Mesodermal cell (in vitro differentiated cells): Measurements from ENCODE around the gene USP31.
"Not testable (repeated sequence)": the region's sequence is repeated elsewhere in the genome, so short reads cannot be mapped to it uniquely, and the experiment has no call there.

Source experiments
- H3K27ac ChIP-seq: 2 replicates; pipeline ENCODE4 v1.7.0; 2013; ENCODE audit warnings: mild to moderate bottlenecking, low read depth, low read length, moderate library complexity; ENCODE audit not compliant: severe bottlenecking
- H3K36me3 ChIP-seq: 2 replicates; pipeline ENCODE4 v1.7.1; 2013; ENCODE audit warnings: mild to moderate bottlenecking, low read length, moderate library complexity; ENCODE audit not compliant: control insufficient read depth, insufficient read depth
- H3K4me1 ChIP-seq: one replicate; pipeline ENCODE4 v1.7.1; 2013; ENCODE audit warnings: mild to moderate bottlenecking, low read length; ENCODE audit not compliant: insufficient read depth, control insufficient read depth, poor library complexity, severe bottlenecking
- H3K4me3 ChIP-seq: 2 replicates; pipeline ENCODE4 v1.7.0; 2013; ENCODE audit warnings: low read length, control low read depth, mild to moderate bottlenecking; ENCODE audit not compliant: insufficient read depth, poor library complexity, severe bottlenecking; ENCODE audit errors: extremely low read depth
- H3K9me3 ChIP-seq: 2 replicates; pipeline ENCODE4 v1.7.1; 2013; ENCODE audit warnings: mild to moderate bottlenecking, low read length, moderate library complexity; ENCODE audit not compliant: control insufficient read depth
- WGBS, 2 experiments: methylation state at CpG; one replicate each; pipeline ENCODE4 v1.1.5; 2013; ENCODE audit warnings: missing lambda C conversion rate in 2 of 2; ENCODE audit not compliant: insufficient coverage in 2 of 2; 5-methylcytosine and 5-hydroxymethylcytosine counted together

USP31 gene

GRCh38 chr16:23114131-23114904, 34.9 kb downstream of the USP31 start:
- Histone ChIP-seq H3K9me3 (no peaks in the 10 kb centered on the region), H3K36me3 (no peaks in the 10 kb centered on the region), H3K4me1 (no peaks in the 10 kb centered on the region), H3K4me3 (no peak overlapping the region), H3K27ac (no peak overlapping the region)
- WGBS, 2 experiments = 89 to 92% methylated on average over 5 to 7 of the region's 7 CpGs

GRCh38 chr16:23113185-23113584, 36.1 kb downstream of the USP31 start:
- Histone ChIP-seq H3K27ac (no peak overlapping the region), H3K4me3 (no peak overlapping the region), H3K36me3 (peaks cover 3% of the 10 kb centered on the region), H3K4me1 (no peaks in the 10 kb centered on the region), H3K9me3 (no peaks in the 10 kb centered on the region)
- WGBS, 2 experiments = 80 to 100% methylated on average over 3 of the region's 5 CpGs

DNA sequence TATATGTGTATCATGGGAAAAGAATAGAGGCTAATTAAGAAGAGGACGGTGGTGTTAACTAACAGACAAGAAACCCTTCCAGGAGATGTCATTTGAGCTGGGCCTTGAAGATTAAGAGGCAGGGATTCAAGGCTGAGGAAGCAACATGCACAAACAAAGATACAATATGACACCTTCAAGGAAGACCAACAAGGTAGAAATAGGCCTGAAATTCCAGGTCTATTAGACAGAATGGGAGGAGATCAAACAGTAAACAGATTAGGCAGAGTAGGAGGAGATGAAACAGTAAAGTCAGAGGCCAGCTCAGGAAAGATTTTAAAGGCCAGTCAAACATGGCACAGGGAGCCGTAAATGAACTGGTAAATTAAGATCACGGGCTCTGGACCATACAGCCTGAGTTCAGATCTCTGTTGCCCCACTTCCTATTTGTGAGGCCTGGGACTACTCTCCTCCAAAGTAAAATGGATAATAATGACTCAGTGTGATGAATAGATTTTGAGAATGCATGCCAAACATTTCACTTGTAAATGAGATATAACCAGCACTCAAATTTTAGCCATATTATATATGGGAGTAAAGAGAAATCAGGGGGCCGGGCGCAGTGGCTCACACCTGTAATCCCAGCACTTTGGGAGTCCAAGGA, 38.9 kb downstream of the USP31 start:
- Histone ChIP-seq H3K4me3 (no peak overlapping the region), H3K4me1 (no peaks in the 10 kb centered on the region), H3K9me3 (no peaks in the 10 kb centered on the region), H3K27ac (no peak overlapping the region), H3K36me3 (peaks cover 14% of the 10 kb centered on the region)
- WGBS, 2 experiments = 93 to 95% methylated on average over 3 to 4 of the region's 5 CpGs

- 89 to 97% methylated on average over 3 to 4 of the region's 5 CpGs for WGBS, 2 experiments
- H3K4me3 ChIP-seq = no peak overlapping the region
- H3K36me3 ChIP-seq = peaks cover 26% of the 10 kb centered on the region
- no peaks in the 10 kb centered on the region for H3K4me1 ChIP-seq
- no peak overlapping the region for H3K27ac ChIP-seq
- H3K9me3 ChIP-seq = no peaks in the 10 kb centered on the region
Observed at GRCh38 chr16:23107936-23108335, 41.3 kb downstream of the USP31 start.

DNA sequence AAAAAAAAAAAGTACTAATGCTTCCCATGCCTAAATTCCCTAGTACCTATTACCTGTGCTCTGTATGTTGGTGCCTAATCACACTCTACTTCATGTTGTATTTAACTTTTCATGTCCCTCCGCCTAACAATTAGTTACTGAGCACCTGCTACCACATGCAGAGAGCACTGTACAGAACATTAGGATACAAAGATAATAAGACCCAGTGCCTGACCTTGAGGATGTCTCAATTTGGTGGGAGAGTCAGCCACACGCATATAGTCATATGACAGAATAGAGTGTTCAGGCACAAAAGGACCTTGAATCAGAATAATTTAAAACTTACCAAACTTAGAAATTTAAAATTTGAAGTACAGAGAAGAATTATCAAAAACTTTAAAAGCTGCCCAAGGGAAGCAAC, 42.1 kb downstream of the USP31 start:
- Histone ChIP-seq H3K4me3 (no peak overlapping the region), H3K36me3 (peaks cover 32% of the 10 kb centered on the region), H3K9me3 (no peaks in the 10 kb centered on the region), H3K27ac (no peak overlapping the region), H3K4me1 (no peaks in the 10 kb centered on the region)
- 80% methylated on average over 1 of the region's 2 CpGs; no CpG with 5 or more reads in 1 of the 2 experiments for WGBS, 2 experiments

DNA sequence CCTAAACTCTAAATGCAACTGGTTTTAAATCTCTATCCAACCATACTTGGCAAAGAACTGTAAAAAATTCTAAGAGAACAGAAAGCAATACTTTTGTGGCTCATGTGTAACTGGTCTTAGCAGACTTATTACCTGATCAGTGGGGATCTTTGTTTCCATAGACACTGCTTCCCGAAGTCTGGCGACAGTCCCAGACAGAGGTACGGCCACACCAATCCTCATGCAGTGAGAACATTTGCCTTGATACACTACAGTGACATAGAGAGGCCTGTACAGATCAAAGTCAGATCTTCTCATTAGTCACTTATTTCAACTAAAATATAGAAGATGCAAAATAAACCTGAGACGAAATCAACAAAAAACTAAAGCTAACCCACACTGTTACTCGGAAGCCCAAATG, 43.9 kb downstream of the USP31 start:
- no peaks in the 10 kb centered on the region for H3K9me3 ChIP-seq
- H3K27ac ChIP-seq = no peak overlapping the region
- H3K4me1 ChIP-seq = no peaks in the 10 kb centered on the region
- 84 to 89% methylated on average over 2 to 5 of the region's 5 CpGs for WGBS, 2 experiments
- peaks cover 45% of the 10 kb centered on the region for H3K36me3 ChIP-seq
- no peak overlapping the region for H3K4me3 ChIP-seq

DNA sequence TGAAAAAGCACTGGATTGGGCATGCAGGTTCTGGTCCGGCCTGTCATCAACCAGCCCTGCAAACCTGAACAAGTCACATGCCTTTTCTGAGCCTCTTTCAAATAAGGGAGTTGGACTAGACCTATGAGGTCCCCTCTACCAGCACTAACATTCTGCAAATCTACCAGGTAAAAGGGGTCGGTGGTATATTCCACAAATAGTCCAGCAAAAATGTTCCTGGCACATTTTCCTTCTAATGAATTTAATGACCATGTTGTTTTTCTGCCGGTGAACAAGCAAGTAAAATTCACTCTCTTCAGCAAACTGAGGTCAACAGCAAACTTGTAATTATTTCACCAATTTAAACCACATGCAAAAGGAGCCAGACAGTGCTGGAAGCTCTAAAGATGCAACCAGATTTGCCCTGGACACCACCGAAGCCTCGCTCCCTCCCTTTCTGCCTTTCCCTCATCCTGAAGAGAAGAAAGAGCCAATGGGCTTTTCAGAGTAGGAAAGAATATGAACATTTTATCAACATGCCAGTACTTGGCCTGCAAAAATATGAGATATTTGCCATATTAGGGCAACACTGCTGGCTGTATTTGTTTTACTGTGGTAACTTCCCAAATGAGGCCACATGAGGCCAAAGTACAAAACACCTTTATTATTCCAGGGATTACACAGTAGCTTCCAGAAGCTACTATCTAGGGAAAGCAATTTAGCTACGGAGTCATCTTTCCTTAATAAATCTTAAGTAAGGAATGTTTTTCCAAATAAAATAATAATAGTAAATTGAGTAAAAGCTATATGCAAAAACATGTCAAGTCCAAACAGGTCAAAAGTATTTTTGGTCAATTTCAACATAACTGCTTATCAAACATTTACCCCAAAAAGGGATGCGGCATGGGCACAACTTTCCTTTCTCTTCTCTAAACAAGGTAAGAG, 45.0 kb downstream of the USP31 start:
- 100% methylated on average over 4 of the region's 7 CpGs for WGBS, 2 experiments
- Histone ChIP-seq H3K27ac (no peak overlapping the region), H3K36me3 (peaks cover 49% of the 10 kb centered on the region), H3K4me3 (no peak overlapping the region), H3K9me3 (peaks cover 4% of the 10 kb centered on the region), H3K4me1 (no peaks in the 10 kb centered on the region)

DNA sequence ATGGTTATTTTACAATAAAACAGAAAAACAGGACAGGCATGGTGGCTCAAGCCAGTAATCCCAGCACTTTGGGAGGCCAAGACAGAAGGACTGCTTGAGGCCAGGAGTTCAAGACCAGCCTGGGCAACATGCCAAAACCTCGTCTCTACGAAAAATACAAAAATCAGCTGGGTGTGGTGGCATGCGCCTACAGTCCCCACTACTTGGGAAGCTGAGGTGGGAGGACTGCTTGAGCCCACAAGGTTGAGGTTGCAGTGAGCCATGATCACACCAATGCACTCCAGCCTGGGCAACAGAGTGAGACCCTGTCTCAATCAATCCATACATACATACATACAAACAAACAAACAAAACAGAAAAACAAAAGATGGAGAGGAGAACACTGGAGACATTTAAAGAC, 45.6 kb downstream of the USP31 start:
- Histone ChIP-seq H3K4me1 (no peaks in the 10 kb centered on the region), H3K36me3 (peaks cover 46% of the 10 kb centered on the region), H3K4me3 (no peak overlapping the region), H3K9me3 (peaks cover 4% of the 10 kb centered on the region), H3K27ac (no peak overlapping the region)
- WGBS, 2 experiments = 96 to 100% methylated on average over 1 to 3 of the region's 3 CpGs

DNA sequence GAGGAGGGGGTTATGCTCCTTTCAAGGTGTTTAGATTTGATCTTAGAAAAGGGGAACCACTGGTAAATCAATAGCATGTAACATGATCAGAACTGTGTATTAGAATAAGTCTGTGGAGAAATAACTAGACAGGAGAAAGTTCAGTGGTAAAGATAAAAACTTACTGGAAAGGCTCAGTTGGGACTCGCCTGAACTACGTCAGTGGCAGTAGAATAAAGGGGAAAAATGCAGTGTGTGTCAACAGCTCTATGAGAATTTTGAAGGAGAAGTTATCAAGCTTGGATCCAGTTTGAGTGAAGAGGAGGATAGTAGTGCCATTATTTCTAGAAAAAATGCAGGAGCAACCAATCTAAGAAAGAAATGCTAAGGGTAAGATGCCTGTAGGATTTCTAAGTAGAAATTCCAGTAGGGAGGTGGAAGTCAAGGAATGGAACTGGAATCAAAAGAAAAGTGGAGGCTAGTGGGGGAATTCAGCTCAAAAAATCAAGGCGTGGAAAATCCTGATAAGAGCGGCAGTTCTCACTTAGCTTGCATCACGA, 48.2 kb downstream of the USP31 start:
- H3K27ac ChIP-seq = no peak overlapping the region
- WGBS, 2 experiments = 94 to 95% methylated on average over 4 to 5 of the region's 5 CpGs
- H3K4me1 ChIP-seq = no peaks in the 10 kb centered on the region
- peaks cover 38% of the 10 kb centered on the region for H3K36me3 ChIP-seq
- peaks cover 4% of the 10 kb centered on the region for H3K9me3 ChIP-seq
- H3K4me3 ChIP-seq = no peak overlapping the region

DNA sequence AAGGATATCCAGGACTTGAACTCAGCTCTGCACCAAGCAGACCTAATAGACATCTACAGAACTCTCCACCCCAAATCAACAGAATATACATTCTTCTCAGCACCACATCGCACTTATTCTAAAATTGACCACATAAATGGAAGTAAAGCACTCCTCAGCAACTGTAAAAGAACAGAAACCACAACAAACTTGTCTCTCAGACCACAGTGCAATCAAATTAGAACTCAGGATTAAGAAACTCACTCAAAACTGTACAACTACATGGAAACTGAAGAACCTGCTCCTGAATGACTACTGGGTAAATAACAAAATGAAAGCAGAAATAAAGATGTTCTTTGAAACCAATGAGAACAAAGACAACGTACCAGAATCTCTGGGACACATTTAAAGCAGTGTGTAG, 52.8 kb downstream of the USP31 start:
- WGBS, 2 experiments = 67% methylated on average over 1 of the region's 2 CpGs; no CpG with 5 or more reads in 1 of the 2 experiments
- H3K9me3 ChIP-seq, H3K27ac ChIP-seq, H3K4me3 ChIP-seq, H3K4me1 ChIP-seq: not testable (repeated sequence)
- peaks cover 14% of the 10 kb centered on the region for H3K36me3 ChIP-seq
